Nephron (organoid): ENCODE measurements around the gene OR6C70.
"Not testable (repeated sequence)": the region's sequence is repeated elsewhere in the genome, so short reads cannot be mapped to it uniquely, and the experiment has no call there.

Experiments used
- H3K27ac Mint-ChIP-seq, 3 experiments: 2 replicates each; pipeline ENCODE4 v1.8.0; 2020; ENCODE audit warnings: mixed read lengths in 3 of 3, mild to moderate bottlenecking in 2 of 3, moderate library complexity in 1 of 3
- H3K27me3 Mint-ChIP-seq: 2 replicates; pipeline ENCODE4 v1.8.0; 2021; ENCODE audit warnings: low read depth, mild to moderate bottlenecking, moderate library complexity, mixed read lengths
- H3K36me3 Mint-ChIP-seq: 2 replicates; pipeline ENCODE4 v1.8.0; 2020; ENCODE audit warnings: low read depth, mixed read lengths
- H3K4me1 Mint-ChIP-seq: 2 replicates; pipeline ENCODE4 v1.8.0; 2020; ENCODE audit warnings: mixed read lengths
- H3K4me3 Mint-ChIP-seq, 3 experiments: 2 replicates each; pipeline ENCODE4 v1.8.0; 2020; ENCODE audit warnings: mild to moderate bottlenecking in 3 of 3, mixed read lengths in 3 of 3, moderate library complexity in 2 of 3
- H3K9me3 Mint-ChIP-seq: 2 replicates; pipeline ENCODE4 v1.8.0; 2020; ENCODE audit warnings: mixed read lengths
- TF ChIP-seq, protein P1 (sequence below), 3 experiments: fragments of 200-600 bp; sonication (generic); IDR thresholded peaks; one replicate each; pipeline ENCODE4 v1.5.0; 2021; ENCODE audit warnings: antibody characterized with exemption in 3 of 3; ENCODE audit not compliant: unreplicated experiment in 3 of 3

OR6C70 gene

DNA sequence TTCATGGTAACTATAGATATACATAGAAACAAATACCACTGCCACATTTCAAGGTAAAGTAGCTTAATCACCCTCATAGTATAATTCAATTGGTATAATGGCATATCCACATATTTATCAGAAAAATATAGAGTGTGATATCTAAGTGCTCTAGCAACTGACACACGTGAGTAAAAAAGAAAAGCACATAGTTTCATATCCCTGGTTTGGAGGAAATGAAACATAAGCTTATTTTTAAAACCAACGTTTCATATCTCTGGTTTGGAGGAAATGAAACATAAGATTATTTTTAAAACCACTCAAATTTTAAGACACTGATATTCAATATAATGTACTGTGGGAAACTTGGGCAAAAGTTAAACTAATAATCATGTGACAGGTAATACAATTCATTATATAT lies 2.1 kb downstream of the OR6C70 start:
- Mint-ChIP-seq H3K36me3 (no peaks in the 10 kb centered on the region), H3K4me1 (no peaks in the 10 kb centered on the region), H3K9me3 (no peaks in the 10 kb centered on the region), H3K4me3 (no peak overlapping the region), H3K27me3 (no peaks in the 10 kb centered on the region), H3K27ac (no peak overlapping the region)
- TF ChIP-seq, protein P1, sequence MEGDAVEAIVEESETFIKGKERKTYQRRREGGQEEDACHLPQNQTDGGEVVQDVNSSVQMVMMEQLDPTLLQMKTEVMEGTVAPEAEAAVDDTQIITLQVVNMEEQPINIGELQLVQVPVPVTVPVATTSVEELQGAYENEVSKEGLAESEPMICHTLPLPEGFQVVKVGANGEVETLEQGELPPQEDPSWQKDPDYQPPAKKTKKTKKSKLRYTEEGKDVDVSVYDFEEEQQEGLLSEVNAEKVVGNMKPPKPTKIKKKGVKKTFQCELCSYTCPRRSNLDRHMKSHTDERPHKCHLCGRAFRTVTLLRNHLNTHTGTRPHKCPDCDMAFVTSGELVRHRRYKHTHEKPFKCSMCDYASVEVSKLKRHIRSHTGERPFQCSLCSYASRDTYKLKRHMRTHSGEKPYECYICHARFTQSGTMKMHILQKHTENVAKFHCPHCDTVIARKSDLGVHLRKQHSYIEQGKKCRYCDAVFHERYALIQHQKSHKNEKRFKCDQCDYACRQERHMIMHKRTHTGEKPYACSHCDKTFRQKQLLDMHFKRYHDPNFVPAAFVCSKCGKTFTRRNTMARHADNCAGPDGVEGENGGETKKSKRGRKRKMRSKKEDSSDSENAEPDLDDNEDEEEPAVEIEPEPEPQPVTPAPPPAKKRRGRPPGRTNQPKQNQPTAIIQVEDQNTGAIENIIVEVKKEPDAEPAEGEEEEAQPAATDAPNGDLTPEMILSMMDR (IDR thresholded peaks at IDR 0.05; ENCODE audit: unreplicated experiment in 3 of 3) = no peak

DNA sequence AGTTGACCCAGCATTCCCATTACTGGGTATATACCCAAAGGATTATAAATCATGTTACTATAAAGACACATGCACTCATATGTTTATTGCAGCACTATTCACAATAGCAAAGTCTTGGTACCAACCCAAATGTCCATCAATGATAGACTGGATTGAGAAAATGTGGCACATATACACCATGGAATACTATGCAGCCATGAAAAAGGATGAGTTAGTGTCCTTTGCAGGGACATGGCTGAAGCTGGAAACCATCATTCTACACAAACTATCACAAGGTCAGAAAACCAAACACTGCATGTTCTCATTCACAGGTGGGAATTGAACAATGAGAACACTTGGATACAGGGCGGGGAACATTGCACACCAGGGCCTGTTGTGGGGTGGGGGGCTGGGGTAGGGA lies 5.0 kb downstream of the OR6C70 start:
- not testable (repeated sequence) for H3K27me3 Mint-ChIP-seq, H3K9me3 Mint-ChIP-seq, H3K4me3 Mint-ChIP-seq, H3K36me3 Mint-ChIP-seq, H3K27ac Mint-ChIP-seq, H3K4me1 Mint-ChIP-seq

DNA sequence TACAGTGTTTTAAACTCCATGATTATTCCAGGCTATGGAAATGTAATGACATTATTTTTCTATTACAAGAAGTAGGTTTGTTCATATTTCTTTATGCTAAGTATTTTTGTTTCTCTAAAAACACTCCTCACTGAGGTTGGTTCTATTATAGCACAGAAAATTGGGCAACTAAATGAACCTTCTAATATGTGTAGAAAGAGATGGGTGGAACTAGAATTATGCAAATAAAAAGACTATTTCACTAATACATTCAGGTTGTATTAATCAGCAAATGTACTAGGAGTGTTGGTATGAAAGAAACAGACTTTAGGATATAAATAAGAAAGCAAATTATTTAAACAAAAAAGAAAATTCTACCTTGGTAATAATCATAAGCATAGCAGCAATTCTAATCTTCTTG lies 21.1 kb downstream of the OR6C70 start:
- H3K27ac Mint-ChIP-seq = no peak overlapping the region
- no peaks in the 10 kb centered on the region for H3K27me3 Mint-ChIP-seq
- H3K36me3 Mint-ChIP-seq = no peaks in the 10 kb centered on the region
- no peaks in the 10 kb centered on the region for H3K9me3 Mint-ChIP-seq
- TF ChIP-seq, protein P1 (IDR thresholded peaks at IDR 0.05; ENCODE audit: unreplicated experiment in 3 of 3) = no peak
- H3K4me3 Mint-ChIP-seq = no peak overlapping the region
- no peaks in the 10 kb centered on the region for H3K4me1 Mint-ChIP-seq

DNA sequence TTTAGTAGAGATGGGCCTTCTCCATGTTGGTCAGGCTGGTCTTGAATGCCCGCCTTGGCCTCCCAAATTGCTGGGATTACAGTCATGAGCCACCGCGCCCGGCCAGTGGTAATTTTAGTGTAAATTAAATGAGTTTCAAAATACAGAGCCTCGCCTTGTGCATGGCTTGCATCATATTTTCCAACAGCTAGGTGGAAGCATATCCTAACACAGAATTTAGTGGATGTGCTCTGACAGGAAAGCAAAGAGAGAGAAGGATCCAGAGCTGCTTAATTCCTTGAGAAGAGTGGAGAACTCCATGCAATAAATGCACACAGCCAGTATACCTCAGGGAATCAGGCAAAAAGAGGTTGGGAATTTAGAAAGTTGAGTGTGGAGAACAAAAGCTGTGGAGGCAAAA lies 23.6 kb downstream of the OR6C70 start:
- TF ChIP-seq, protein P1 (IDR thresholded peaks at IDR 0.05; ENCODE audit: unreplicated experiment in 3 of 3) = peak in 2 of 3 experiments; percentile 21 to 24
- H3K36me3 Mint-ChIP-seq = no peaks in the 10 kb centered on the region
- H3K4me1 Mint-ChIP-seq = no peaks in the 10 kb centered on the region
- peak overlapping the region in 1 of 3 experiments; percentile 13 for H3K27ac Mint-ChIP-seq
- H3K9me3 Mint-ChIP-seq = peaks cover 5% of the 10 kb centered on the region
- no peak overlapping the region for H3K4me3 Mint-ChIP-seq
- H3K27me3 Mint-ChIP-seq = no peaks in the 10 kb centered on the region

DNA sequence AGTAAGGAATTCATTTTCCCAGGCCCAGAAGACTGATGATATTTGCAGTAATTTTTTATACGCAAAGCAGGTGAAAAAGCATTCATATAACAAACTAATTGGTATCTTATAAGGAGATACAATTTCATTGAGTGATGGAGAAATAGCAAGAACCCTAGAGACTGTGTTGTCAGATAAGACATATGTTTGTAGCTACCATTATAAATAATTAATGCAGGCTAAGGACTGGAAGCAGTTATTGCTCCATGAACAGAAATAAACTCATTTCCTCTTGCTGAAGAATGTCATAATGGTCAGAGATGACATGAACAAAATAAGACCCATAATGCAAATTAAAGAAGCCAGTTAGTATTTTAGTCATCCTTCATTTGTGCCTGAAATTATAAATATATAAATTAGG lies 24.6 kb downstream of the OR6C70 start:
- Mint-ChIP-seq H3K27me3 (no peaks in the 10 kb centered on the region), H3K4me3 (no peak overlapping the region), H3K4me1 (no peaks in the 10 kb centered on the region), H3K36me3 (no peaks in the 10 kb centered on the region), H3K27ac (no peak overlapping the region), H3K9me3 (peaks cover 11% of the 10 kb centered on the region)
- TF ChIP-seq, protein P1 (IDR thresholded peaks at IDR 0.05; ENCODE audit: unreplicated experiment in 3 of 3) = no peak

DNA sequence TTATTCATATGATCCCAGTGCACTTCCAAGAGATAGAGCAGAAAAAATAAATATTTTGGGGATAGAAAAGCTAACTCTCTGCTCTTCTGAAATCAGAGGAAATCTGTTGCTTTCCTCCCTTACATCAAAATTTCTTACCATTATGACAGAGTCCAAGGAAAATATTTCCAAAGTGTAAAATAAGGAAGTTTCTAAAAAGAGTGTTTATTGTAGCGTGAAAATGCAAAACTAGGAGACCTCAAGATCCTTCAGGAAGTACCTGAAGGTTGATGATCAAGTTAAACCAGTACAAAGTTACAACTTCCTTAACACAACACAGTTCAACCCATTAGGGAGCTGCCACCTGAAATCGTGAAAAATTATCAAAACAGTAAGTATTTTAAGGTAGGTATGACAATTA lies 26.2 kb downstream of the OR6C70 start, which contains the start of gene OR6C2:
Gene OR6C2, plus strand, starts transcription at position 301 of the 400 bp plus-strand sequence. CDS start 8,138 bp downstream, outside the sequence.
- H3K9me3 Mint-ChIP-seq = peaks cover 16% of the 10 kb centered on the region
- no peak within 1 kb of the TSS for H3K27ac Mint-ChIP-seq
- no peak within 1 kb of the TSS for H3K4me3 Mint-ChIP-seq
- no peaks in the 10 kb centered on the region for H3K27me3 Mint-ChIP-seq
- H3K4me1 Mint-ChIP-seq = no peaks in the 10 kb centered on the region
- TF ChIP-seq, protein P1 (IDR thresholded peaks at IDR 0.05; ENCODE audit: unreplicated experiment in 3 of 3) = no peak
- H3K36me3 Mint-ChIP-seq = no peaks in the 10 kb centered on the region

DNA sequence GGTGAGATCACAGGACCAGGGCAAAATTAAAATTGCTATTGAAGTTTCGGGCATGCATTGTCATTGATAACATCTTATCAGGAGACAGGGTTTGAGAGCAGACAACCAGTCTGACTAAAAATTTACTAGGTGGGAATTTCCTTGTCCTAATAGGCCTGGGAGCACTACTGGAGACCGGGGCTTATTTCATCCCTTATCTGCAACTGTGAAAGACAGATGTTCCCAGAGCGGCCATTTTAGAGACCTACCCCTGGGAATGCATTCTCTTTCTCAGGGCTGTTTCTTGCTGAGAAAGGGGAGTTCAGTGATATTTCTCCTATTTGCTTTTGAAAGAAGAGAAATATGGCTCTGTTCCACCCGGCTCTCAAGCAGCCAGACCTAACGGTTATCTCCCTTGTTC lies 28.7 kb downstream of the OR6C70 start:
- H3K4me1 Mint-ChIP-seq, H3K27me3 Mint-ChIP-seq, H3K4me3 Mint-ChIP-seq: not testable (repeated sequence)

More for the DNA sequence above, 28.7 kb downstream of the OR6C70 start:
- peaks cover 16% of the 10 kb centered on the region for H3K9me3 Mint-ChIP-seq
- not testable (repeated sequence) for H3K36me3 Mint-ChIP-seq, H3K27ac Mint-ChIP-seq
